RWPE2 (cell line): ENCODE measurements around the gene TRIM2.

Source experiments
- ATAC-seq: fragments of 200-7000 bp; cut with Tn5 transposase; 3 replicates; pipeline ENCODE4 v1.9.1; 2021; ENCODE audit warnings: low read depth
- DNase-seq: peaks from one replicate; pipeline ENCODE4 v3.0.0-alpha.2; 2020; ENCODE audit warnings: low spot score
- H3K27ac ChIP-seq: fragments of 450-650 bp; 2 replicates; pipeline ENCODE4 v1.5.1; 2017; ENCODE audit warnings: mild to moderate bottlenecking; ENCODE audit not compliant: poor library complexity, severe bottlenecking
- H3K27me3 ChIP-seq: fragments of 250-450 bp; sonication (Bioruptor Pico); 2 replicates; pipeline ENCODE4 v1.5.1; 2021; ENCODE audit warnings: mild to moderate bottlenecking, moderate library complexity; ENCODE audit not compliant: insufficient read depth, poor library complexity, severe bottlenecking
- H3K36me3 ChIP-seq: fragments of 250-450 bp; sonication (Bioruptor Pico); 2 replicates; pipeline ENCODE4 v1.5.1; 2020; ENCODE audit warnings: low read depth, mild to moderate bottlenecking, moderate library complexity
- H3K4me1 ChIP-seq: fragments of 250-450 bp; sonication (Bioruptor Pico); 2 replicates; pipeline ENCODE4 v1.5.1; 2021; ENCODE audit warnings: mild to moderate bottlenecking, moderate library complexity; ENCODE audit not compliant: insufficient read depth, poor library complexity, severe bottlenecking
- H3K4me3 ChIP-seq: fragments of 250-450 bp; sonication (Bioruptor Pico); 2 replicates; pipeline ENCODE4 v1.5.1; 2021; ENCODE audit warnings: mild to moderate bottlenecking, moderate library complexity; ENCODE audit not compliant: severe bottlenecking
- H3K9me3 ChIP-seq: fragments of 250-450 bp; sonication (Bioruptor Pico); 2 replicates; pipeline ENCODE4 v1.5.1; 2021; ENCODE audit warnings: mild to moderate bottlenecking, moderate library complexity; ENCODE audit not compliant: severe bottlenecking
- TF ChIP-seq, protein P1 (sequence below): fragments of 450-650 bp; IDR thresholded peaks from one replicate; pipeline ENCODE4 v1.5.1; 2017; ENCODE audit warnings: mild to moderate bottlenecking, moderate library complexity; ENCODE audit not compliant: poor library complexity, severe bottlenecking

The TRIM2 gene

DNA sequence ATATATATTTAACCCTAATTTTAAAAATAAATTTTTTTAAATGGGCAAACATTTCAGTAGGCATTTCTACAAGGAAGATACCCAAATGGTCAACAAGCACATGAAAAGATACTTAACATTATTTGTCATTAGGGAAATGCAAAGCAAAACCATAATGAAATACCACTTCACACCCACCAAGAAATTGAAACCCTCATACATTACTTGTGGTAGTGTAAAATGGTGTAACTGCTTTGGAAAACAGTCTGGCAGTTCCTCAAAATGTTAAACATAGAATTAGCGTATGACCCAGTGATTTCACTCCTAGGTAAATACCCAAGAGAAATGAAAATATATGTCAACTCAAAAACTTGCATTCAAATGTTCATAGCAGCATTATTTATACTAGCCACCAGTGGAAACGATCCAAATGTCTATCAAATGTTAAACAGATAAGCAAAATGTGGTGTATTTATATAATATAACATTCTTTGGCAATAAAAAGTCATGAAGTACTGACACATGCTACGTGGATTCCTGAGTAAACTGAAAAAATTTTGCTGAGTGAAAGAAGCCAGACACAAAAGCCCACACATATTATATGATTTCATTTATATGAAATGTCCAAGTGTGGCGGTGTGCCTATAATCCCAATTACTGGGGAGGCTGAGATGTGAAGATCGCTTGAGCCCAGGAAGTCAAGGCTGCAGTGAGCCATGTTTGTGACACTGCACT, 16.6 kb downstream of the TRIM2 start:
- TF ChIP-seq, protein P1, sequence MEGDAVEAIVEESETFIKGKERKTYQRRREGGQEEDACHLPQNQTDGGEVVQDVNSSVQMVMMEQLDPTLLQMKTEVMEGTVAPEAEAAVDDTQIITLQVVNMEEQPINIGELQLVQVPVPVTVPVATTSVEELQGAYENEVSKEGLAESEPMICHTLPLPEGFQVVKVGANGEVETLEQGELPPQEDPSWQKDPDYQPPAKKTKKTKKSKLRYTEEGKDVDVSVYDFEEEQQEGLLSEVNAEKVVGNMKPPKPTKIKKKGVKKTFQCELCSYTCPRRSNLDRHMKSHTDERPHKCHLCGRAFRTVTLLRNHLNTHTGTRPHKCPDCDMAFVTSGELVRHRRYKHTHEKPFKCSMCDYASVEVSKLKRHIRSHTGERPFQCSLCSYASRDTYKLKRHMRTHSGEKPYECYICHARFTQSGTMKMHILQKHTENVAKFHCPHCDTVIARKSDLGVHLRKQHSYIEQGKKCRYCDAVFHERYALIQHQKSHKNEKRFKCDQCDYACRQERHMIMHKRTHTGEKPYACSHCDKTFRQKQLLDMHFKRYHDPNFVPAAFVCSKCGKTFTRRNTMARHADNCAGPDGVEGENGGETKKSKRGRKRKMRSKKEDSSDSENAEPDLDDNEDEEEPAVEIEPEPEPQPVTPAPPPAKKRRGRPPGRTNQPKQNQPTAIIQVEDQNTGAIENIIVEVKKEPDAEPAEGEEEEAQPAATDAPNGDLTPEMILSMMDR: no peak
- Histone ChIP-seq H3K36me3 (no peaks in the 10 kb centered on the region), H3K27me3 (no peaks in the 10 kb centered on the region), H3K4me1 (peaks cover 8% of the 10 kb centered on the region), H3K4me3 (no peak overlapping the region), H3K27ac (no peak overlapping the region), H3K9me3 (no peaks in the 10 kb centered on the region)
- no peak for DNase-seq
- ATAC-seq: no peak

- H3K9me3 ChIP-seq: no peaks in the 10 kb centered on the region
- ATAC-seq: peak; percentile 72
- H3K27me3 ChIP-seq: no peaks in the 10 kb centered on the region
- TF ChIP-seq, protein P1: no peak
- peak overlapping the region; percentile 39 for H3K4me3 ChIP-seq
- no peak for DNase-seq
- H3K4me1 ChIP-seq: peaks cover 8% of the 10 kb centered on the region
- H3K36me3 ChIP-seq: no peaks in the 10 kb centered on the region
- H3K27ac ChIP-seq: peak overlapping the region; percentile 80
These were observed 17.8 kb downstream of the TRIM2 start for GRCh38 chr4:153221783-153222706.

DNA sequence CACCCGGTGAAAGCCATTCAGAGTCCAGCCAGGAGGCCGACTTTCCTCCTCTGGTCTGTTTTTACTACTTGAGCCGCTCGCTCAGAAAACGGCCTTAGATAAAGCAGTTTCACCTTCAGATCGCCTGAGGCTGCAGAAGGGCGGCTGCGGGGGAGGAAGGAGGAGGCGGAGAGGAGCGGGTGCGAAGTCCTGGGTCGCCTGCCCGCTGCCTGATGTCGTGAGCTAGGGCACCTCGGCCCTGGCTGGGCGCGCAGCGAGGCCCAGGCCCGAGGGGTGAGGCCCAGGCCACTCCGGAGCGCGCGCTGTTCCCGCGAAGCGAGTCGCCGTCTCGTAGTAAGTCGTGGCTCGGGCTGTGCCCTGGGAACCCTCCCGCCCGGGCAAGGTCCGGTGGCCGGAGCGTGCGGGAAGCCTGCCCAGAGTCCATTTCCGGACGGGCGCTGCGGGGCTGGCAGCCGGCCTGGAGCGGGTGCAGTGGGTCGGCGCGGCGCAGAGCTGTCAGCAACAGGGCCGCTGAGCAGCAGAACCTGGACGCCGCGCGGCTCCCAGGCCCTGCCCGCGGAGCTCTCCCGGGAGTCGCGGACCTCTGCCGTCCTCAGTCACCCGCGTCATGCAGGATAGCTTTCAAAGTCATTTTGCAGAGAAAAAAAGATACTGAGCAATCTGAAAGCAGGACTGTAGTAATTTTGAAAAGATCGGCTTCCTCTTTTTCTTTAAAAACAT, 18.6 kb downstream of the TRIM2 start:
- H3K4me3 ChIP-seq: peak overlapping the region; percentile 39
- no peak for DNase-seq
- ATAC-seq: peak; percentile 62

DNA sequence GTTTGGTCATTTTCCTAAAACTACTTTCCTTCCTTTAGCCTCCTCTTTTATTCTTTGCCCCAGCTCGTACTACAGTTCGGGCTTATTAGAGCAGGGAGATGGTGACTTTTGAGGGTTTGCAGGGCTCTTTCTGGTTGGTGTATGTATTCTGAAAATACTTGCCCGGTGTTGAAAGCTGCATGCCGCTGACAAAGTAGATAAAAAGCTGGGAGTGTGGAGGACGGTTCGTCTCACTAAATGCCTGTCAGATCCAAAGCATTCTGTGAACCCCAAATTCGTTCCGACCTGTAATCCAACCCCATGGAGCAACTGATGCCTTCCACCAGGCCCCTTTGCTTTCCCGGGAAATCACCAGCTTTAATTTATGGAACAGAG, 19.2 kb downstream of the TRIM2 start:
- H3K36me3 ChIP-seq: no peaks in the 10 kb centered on the region
- TF ChIP-seq, protein P1: no peak
- H3K4me3 ChIP-seq: peak overlapping the region; percentile 39
- H3K27ac ChIP-seq: peak overlapping the region; percentile 80
- ATAC-seq (peak; percentile 17; the same call in 2 of the 3 replicates), DNase-seq (no peak)
- H3K27me3 ChIP-seq: no peaks in the 10 kb centered on the region
- H3K9me3 ChIP-seq: no peaks in the 10 kb centered on the region
- peaks cover 8% of the 10 kb centered on the region for H3K4me1 ChIP-seq

More for the DNA sequence above, 18.6 kb downstream of the TRIM2 start:
- Histone ChIP-seq H3K4me1 (peaks cover 8% of the 10 kb centered on the region), H3K27me3 (no peaks in the 10 kb centered on the region), H3K27ac (peak overlapping the region; percentile 80), H3K36me3 (no peaks in the 10 kb centered on the region), H3K9me3 (no peaks in the 10 kb centered on the region)
- TF ChIP-seq, protein P1: no peak
